NCI-H446 (cell line): ENCODE measurements around the gene NOLC1.
"Not testable (repeated sequence)": the region's sequence is repeated elsewhere in the genome, so short reads cannot be mapped to it uniquely, and the experiment has no call there.

ENCODE experiments used
- DNase-seq, 2 experiments: peaks; one replicate each; lab custom pipeline; 2025; lab: John Stamatoyannopoulos, UW

The NOLC1 gene

DNA sequence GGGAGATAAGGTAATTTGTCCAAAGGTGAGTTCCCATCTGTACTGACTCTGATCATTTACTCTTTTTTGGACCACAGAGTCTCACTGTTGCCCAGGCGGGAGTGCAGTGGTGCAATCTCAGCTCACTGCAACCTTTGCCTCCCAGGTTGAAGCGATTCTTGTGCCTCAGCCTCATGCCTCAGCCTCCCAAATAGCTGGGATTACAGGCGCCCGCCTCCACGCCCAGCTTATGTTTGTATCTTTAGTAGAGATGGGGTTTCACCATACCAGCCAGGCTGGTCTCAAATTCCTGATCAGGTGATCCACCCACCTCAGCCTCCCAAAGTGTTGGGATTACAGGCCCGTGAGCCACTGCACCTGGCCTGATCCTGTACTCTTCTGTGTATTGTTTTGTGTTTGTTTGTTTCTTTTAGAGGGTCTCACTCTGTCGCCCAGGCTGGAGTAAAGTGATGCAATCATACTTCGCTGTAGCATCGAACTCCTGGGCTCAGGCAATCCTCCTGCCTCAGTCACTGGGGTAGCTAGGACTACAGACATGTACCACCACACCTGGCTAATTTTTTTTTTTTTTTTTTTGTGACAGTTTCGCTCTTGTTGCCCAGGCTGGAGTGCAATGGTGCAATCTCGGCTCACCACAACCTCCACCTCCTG, 2.4 kb downstream of the NOLC1 start:
- DNase-seq: no peak

- no peak for DNase-seq
Observed at GRCh38 chr10:102157224-102157623, 5.0 kb downstream of the NOLC1 start.

DNA sequence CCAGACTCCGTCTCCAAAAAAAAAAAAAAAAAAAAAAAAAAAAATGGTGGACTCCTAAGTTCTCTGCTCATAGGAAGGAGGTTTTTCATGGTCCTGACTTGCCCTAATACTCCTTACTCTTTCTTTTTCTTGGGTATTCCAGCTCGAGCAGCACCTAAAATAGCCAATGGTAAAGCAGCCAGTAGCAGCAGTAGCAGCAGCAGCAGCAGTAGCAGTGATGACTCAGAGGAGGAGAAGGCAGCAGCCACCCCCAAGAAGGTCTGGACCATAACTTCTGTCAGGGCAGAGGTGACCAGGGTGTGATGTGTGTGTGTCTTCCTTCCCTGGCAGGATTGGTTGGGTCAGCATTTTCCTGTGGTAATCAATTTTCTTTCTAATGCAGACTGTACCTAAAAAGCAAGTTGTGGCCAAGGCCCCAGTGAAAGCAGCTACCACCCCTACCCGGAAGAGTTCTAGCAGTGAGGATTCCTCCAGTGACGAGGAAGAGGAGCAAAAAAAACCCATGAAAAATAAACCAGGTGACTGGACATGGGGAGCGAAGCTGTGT, 6.9 kb downstream of the NOLC1 start:
- no peak for DNase-seq

- no peak for DNase-seq
Observed at GRCh38 chr10:102159831-102160230, 7.6 kb downstream of the NOLC1 start.

GRCh38 chr10:102163342-102163989, 11.3 kb downstream of the NOLC1 start:
- DNase-seq: no peak

DNA sequence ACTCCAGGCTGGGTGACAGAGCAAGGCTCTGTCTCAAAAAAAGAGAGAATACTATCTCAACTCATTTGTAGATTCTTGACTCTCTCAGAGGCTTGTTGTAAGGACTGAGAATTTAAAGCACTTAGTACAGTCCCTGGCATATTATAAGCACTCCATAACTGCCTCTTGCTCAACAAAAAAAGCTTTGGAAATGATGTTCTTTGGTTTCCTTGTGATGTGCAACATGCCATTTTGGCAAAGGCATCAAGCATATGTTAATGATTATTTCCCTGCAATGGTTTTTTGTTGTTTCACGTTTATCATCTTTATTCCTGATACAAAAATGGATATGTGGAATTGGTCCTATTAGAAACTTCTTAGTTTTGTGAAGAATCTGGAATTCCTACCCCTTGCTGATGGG, 15.7 kb downstream of the NOLC1 start:
- DNase-seq: no peak

DNA sequence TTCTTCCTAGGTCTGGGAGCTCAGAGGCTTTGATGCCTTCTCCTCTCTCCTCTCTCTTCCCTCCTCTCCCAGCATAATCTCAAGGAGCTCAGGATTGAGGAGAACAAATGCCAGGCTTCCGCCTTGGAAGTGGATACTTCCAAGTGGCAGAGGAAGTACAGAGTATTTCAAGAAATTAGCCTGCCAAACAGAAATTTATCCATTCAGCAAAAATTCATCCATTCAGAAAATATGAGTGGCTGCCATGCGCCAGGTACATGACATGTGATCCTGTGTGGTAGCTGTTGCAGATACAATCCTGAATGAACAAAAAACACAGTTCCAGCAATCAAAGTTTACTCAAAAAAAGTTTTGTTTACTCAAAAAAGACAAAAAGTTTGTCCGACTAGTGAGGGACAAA, 18.4 kb downstream of the NOLC1 start:
- no peak for DNase-seq

DNA sequence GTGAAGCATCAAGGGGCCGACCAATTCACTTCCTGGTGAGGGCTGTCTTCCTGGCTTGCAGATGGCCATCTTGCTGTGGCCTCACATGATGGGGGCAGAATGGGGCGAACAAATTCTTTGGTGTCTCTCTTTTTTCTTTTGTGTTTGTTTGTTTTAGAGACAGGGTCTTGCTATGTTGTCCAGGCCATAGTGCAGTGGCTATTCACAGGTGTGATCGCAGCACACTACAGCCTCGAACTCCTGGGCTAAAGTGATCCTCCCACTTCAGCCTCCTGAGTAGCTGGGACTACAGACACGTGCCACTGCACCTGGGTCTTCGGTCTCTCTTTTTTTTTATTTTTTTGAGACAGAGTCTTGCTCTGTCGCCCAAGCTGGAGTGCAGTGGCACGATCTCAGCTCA, 20.1 kb downstream of the NOLC1 start:
- no peak for DNase-seq

DNA sequence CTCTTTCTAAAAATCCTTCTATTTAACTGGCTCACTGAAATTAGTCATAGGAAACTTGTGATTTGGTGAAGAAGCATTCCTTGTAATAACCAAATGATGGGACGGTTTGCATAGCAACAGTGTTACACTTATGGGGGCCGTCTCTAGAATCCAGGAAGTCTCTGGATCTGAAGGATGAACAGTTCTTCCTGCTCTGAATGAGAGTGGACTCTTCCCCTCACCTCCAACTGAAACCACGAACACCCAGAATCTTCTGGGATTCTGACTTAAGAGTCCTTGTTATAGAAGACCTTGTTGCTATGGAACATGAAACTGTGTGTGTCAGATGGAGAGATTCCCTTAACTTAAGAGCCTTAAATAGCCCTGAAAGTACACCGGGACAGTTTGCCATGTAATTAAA, 23.2 kb downstream of the NOLC1 start:
- no peak for DNase-seq

- DNase-seq: no peak
Observed at GRCh38 chr10:102184606-102185005, 32.4 kb downstream of the NOLC1 start.

DNA sequence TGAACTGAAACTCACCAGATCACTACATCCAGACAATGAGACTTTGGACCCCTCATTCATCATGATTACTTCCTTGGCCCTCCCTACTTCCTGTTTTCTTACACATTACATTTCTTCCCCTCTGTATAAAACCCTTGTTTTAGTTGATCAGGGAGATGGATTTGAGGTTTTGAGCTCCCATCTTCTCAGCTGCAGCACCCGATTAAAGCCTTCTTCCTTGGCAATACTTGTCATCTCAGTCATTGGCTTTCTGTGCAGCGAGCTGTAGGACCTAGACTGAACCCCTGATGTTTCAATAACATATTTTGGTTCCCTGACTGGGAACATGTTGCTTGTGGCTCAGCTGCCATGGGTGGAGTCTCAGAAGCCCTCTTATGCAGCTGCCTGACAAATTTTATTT, 33.1 kb downstream of the NOLC1 start:
- no peak for DNase-seq

GRCh38 chr10:102185811-102186527, 33.8 kb downstream of the NOLC1 start:
- DNase-seq: no peak

GRCh38 chr10:102188298-102188940, 36.2 kb downstream of the NOLC1 start:
- no peak for DNase-seq

- DNase-seq: not testable (repeated sequence)
Observed at GRCh38 chr10:102188941-102189898, 37.0 kb downstream of the NOLC1 start.

- no peak for DNase-seq
Observed at GRCh38 chr10:102191956-102192355, 39.8 kb downstream of the NOLC1 start.

DNA sequence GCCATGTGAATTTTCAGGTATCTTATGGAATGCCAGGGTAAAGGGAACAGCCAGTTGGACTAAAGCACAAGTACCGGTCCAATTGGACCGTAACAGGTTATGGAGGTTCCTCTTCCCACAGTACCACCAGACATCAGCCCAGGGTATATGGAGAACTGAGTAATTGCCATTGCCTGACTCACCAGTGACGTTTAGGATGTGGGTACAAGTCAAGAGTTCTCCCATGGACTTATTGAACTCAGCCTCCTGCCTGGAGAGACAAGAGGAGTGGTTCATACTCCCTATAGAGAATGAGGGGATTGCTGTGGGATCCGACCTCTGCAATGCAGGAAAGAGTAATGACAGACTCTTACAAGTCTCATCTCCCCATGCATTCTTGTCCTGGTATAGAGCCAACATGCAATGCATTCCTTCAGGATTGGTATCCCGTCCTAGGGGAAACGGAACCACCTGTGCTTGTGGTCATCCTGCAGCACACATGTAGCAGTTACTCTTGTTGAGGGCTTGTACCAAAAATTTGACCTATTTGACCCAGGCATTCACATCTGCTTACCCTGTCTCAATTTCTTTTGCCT, 43.2 kb downstream of the NOLC1 start:
- no peak for DNase-seq

- no peak for DNase-seq
Observed at GRCh38 chr10:102196893-102197292, 44.7 kb downstream of the NOLC1 start.

- DNase-seq: no peak
Observed at GRCh38 chr10:102198027-102198426, 45.8 kb downstream of the NOLC1 start.

GRCh38 chr10:102200751-102201640, 48.8 kb downstream of the NOLC1 start:
- DNase-seq: no peak

GRCh38 chr10:102202386-102202785, 50.2 kb downstream of the NOLC1 start:
- DNase-seq: no peak
